ENCODE results near the gene ZNF268. TPM values are rescaled to one million over a fixed set of nuclear protein-coding genes. Genes with fewer than 3 reads are reported as not detected.

Gene ZNF268
- 50.1 TPM for total RNA-seq
- polyA plus RNA-seq: 11.5 TPM

DNA sequence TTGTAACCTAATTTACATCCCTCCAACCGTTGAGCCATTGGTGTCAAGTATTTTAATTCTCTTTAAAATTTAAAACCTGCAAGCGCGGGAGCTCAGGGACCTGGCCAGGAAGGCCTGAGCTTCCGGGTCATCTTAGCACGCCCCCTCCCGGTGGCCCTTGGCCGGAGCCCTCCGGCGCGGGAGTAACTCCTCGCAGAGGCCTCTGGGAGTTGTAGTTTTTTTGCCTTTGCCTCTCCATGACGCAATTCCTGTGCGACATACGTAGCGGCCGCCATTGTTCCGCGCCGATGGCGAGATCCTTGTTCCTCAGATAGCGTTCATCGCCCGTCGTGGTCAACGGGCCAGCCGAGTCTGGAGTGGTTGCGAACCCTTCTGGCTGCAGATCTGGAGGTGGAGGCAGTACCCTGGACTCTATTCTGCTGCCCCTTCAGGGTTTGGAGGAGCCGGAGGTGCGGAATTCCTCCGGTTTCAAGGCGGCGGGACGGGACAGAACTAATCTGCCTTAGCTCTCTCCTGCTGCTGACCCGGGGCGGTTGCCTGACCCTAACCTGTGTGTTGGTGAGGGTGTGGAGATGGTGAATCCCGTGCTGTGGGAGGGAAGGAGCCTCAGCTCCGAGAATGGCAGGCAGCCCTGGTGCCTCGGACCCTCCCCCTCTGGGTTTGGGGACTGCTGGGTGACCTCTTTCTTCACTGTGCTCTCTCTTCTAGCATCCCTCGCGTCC, at the start of gene ZNF268:
TSS of gene ZNF268 (plus strand) at position 258 of the 722 bp plus-strand sequence. CDS start 503 bp downstream, outside the sequence.
- H3K27ac ChIP-seq (ENCODE audit: low read depth): no peak within 1 kb of the TSS
- peak; percentile 79 for DNase-seq (ENCODE audit: extremely low spot score)
- 1% methylated on average over 40 of the region's 40 CpGs for WGBS

DNA sequence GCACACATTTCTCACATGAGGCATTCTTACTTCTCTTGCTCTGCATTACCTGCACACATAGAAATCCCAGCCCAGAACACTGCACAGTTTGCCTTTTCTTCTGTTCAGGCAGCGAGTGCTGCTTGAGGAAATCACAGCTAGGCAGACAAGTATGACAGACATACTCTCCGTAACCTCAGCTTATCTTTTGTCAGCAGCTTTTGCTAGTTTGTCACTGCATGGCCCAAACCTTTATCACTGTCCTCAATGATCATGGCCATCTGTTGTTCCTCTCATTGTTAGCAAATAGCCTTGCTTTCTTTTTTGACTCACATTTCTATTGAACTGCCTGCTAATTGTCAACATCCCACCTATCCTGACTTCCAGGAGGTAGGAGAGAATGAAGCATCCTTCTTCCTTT, 45.5 kb upstream of the ZNF268 start:
- H3K36me3 ChIP-seq (ENCODE audit: insufficient read depth): peaks cover 18% of the 10 kb centered on the region
- no peak overlapping the region for H3K4me3 ChIP-seq (ENCODE audit: low read depth, low read length)
- 99% methylated on average over 2 of the region's 2 CpGs for WGBS
- H3K27ac ChIP-seq (ENCODE audit: low read depth): no peak overlapping the region
- no peak for DNase-seq (ENCODE audit: extremely low spot score)
- H3K4me1 ChIP-seq (ENCODE audit: insufficient read depth): no peaks in the 10 kb centered on the region

More for the DNA sequence above, at the start of gene ZNF268:
- Histone ChIP-seq H3K36me3 (ENCODE audit: insufficient read depth) (peaks cover 4% of the 10 kb centered on the region), H3K4me3 (ENCODE audit: low read depth, low read length) (peak within 1 kb of the TSS; percentile 65), H3K4me1 (ENCODE audit: insufficient read depth) (no peaks in the 10 kb centered on the region)

DNA sequence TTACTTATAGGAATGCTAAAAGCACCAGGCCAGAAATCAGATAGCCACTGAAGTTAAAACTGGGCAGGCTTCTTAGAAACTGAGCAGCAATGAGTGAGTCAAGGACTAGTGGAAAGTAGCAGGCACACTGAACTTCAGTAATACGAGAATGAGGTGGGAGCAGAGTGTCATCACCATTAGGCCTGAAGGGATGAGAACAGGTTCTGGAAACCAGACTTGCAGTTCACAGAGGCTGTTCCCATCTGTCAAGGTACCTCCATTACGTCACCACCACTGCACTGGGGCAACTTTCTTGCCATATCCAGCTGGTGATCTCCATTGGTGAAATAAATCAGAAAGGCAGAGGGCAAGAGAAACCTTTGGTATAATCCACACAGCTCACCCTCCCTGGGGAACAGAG, 35.3 kb upstream of the ZNF268 start:
- no peak for DNase-seq (ENCODE audit: extremely low spot score)
- H3K4me1 ChIP-seq (ENCODE audit: insufficient read depth): no peaks in the 10 kb centered on the region
- 98% methylated on average over 2 of the region's 2 CpGs for WGBS
- H3K4me3 ChIP-seq (ENCODE audit: low read depth, low read length): no peak overlapping the region
- H3K27ac ChIP-seq (ENCODE audit: low read depth): no peak overlapping the region
- H3K36me3 ChIP-seq (ENCODE audit: insufficient read depth): peaks cover 13% of the 10 kb centered on the region

DNA sequence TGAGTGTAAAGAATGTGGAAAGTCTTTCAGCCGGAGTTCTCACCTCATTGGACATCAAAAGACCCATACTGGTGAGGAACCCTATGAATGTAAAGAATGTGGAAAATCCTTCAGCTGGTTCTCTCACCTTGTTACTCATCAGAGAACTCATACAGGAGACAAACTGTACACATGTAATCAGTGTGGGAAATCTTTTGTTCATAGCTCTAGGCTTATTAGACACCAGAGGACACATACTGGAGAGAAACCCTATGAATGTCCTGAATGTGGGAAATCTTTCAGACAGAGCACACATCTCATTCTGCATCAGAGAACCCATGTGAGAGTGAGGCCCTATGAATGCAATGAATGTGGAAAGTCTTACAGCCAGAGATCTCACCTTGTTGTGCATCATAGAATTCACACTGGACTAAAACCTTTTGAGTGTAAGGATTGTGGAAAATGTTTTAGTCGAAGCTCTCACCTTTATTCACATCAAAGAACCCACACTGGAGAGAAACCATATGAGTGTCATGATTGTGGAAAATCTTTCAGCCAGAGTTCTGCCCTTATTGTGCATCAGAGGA, 25.1 kb upstream of the ZNF268 start:
- no peak overlapping the region for H3K4me3 ChIP-seq (ENCODE audit: low read depth, low read length)

DNA sequence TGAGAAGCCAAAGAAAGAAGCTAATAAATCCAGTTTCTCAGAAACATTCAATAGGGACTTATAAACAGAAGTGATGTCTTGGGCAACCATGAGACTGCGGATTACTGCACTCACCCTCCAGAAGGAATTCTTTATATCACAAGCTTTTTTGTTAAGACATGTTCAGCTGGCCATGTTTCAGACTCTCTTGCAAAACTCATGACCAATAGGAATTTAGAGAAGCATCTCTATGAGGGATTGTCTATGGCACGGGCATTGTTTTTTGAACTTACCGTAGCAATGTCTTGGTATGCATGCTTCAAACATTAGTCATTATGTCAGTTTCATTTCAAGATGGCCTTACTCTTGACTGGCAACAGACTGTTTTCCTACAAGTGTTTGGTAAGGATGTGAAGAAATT, 15.5 kb upstream of the ZNF268 start:
- Histone ChIP-seq H3K4me3 (ENCODE audit: low read depth, low read length) (no peak overlapping the region), H3K4me1 (ENCODE audit: insufficient read depth) (no peaks in the 10 kb centered on the region), H3K36me3 (ENCODE audit: insufficient read depth) (no peaks in the 10 kb centered on the region), H3K27ac (ENCODE audit: low read depth) (no peak overlapping the region)
- 91% methylated on average over 3 of the region's 3 CpGs for WGBS
- DNase-seq (ENCODE audit: extremely low spot score): no peak

More for the DNA sequence above, 25.1 kb upstream of the ZNF268 start:
- Histone ChIP-seq H3K36me3 (ENCODE audit: insufficient read depth) (peaks cover 36% of the 10 kb centered on the region), H3K27ac (ENCODE audit: low read depth) (no peak overlapping the region), H3K4me1 (ENCODE audit: insufficient read depth) (no peaks in the 10 kb centered on the region)
- 99% methylated on average over 2 of the region's 2 CpGs for WGBS
- DNase-seq (ENCODE audit: extremely low spot score): no peak

DNA sequence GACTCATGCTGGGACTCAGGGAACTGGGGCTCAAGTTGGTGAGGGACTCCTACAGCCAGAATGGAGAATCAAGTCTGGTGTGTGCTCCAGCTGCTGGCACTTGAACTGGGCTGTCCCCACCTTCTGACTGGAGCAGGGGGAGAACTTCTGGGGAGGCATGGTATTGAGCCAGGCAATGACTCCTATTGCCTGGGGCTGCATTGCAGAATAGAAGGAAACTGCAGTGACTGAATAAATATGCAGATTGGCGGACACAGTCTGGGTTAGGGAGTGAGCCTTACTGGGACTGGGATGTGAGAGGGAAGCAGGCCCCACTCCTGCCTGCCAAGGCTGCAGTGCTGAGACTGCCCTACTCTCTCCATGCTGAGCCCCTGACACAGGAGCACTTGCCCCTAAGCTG, 8.8 kb upstream of the ZNF268 start:
- Histone ChIP-seq H3K27ac (ENCODE audit: low read depth) (no peak overlapping the region), H3K4me1 (ENCODE audit: insufficient read depth) (no peaks in the 10 kb centered on the region), H3K4me3 (ENCODE audit: low read depth, low read length) (no peak overlapping the region), H3K36me3 (ENCODE audit: insufficient read depth) (no peaks in the 10 kb centered on the region)
- 85% methylated on average over 1 of the region's 1 CpG for WGBS
- no peak for DNase-seq (ENCODE audit: extremely low spot score)

DNA sequence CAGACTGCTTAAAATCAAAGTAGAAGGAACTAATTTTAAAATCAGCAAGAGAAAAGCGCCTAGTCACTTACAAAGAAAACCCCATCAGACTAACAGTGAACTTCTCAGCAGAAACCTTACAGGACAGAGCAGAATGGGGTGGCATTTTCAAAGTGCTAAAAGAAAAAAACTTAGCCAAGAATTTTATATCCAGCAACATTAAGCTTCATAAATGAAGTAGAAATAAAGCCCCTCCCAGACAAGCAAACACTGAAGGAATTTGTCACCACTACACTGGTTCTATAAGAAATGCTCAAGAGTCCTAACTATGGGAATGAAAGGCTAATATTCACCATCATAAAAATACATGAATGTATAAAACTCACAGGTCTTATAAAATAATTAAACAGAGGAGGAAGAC, 6.4 kb upstream of the ZNF268 start:
- no peak overlapping the region for H3K4me3 ChIP-seq (ENCODE audit: low read depth, low read length)
- H3K4me1 ChIP-seq (ENCODE audit: insufficient read depth): no peaks in the 10 kb centered on the region
- no peak overlapping the region for H3K27ac ChIP-seq (ENCODE audit: low read depth)
- DNase-seq (ENCODE audit: extremely low spot score): no peak
- 69% methylated on average over 1 of the region's 1 CpG for WGBS
- no peaks in the 10 kb centered on the region for H3K36me3 ChIP-seq (ENCODE audit: insufficient read depth)

DNA sequence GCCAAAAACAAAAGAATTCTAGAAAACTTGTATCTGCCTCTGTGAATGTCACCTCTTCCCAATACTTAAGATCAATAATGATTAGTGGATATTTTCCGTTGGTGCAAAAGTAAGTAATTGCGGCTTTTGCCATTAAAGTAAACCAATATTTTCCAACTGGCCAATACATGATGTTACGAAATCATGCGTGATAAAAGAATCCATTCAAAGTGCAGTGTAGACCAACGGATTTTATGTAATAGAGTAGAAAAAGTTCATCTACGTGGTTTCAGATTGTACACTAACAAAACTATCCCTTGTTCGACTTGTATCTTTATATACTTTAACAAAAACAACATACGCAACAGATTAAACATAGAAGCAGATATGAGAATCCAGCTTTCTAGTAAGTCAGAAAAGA, 626 bp upstream of the ZNF268 start:
- no peak for DNase-seq (ENCODE audit: extremely low spot score)
- Histone ChIP-seq H3K27ac (ENCODE audit: low read depth) (no peak overlapping the region), H3K4me1 (ENCODE audit: insufficient read depth) (no peaks in the 10 kb centered on the region), H3K36me3 (ENCODE audit: insufficient read depth) (no peaks in the 10 kb centered on the region), H3K4me3 (ENCODE audit: low read depth, low read length) (no peak overlapping the region)
- WGBS: 98% methylated on average over 8 of the region's 8 CpGs

DNA sequence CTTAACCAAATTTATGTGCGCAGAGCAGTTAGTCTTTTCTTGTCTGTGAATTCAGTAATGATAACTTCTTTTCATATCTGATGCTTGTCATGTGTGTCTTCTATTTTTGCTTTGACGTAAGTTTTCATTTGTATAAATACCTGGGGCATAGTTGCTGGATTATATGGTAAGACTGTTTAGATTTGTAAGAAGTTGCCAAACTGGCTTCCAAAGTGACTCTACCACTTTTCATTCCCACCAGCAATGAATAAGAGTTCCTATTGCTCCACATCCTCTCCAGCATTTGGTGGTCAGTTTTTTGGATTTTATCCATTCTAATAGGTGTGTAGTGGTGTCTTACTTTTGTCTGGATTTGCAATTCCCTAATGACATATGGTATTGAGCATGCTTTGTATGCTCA, 8.9 kb downstream of the ZNF268 start:
- H3K36me3 ChIP-seq (ENCODE audit: insufficient read depth): peaks cover 61% of the 10 kb centered on the region
- 97% methylated on average over 2 of the region's 2 CpGs for WGBS
- H3K4me3 ChIP-seq (ENCODE audit: low read depth, low read length): no peak overlapping the region
- H3K4me1 ChIP-seq (ENCODE audit: insufficient read depth): no peaks in the 10 kb centered on the region
- no peak overlapping the region for H3K27ac ChIP-seq (ENCODE audit: low read depth)
- no peak for DNase-seq (ENCODE audit: extremely low spot score)

DNA sequence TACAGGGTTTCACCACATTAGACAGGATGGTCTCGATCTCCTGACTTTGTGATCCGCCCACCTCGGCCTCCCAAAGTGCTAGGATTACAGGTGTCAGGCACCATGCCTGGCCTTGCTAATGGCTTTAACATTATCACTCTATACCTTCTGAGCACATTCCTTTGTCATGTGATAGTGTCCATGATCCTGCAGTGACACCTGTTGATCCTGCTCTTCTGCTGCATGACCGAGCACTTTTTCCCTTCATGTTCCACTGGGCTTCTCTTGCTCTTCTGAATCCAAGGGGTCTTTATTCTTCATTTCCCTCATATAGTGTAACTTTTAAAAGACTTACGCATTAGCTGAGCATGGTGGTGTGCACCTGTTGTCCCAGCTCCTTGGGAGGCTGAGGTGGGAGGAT, 11.6 kb downstream of the ZNF268 start:
- no peak for DNase-seq (ENCODE audit: extremely low spot score)
- over 99% methylated on average over 5 of the region's 5 CpGs for WGBS
- Histone ChIP-seq H3K27ac (ENCODE audit: low read depth) (no peak overlapping the region), H3K4me3 (ENCODE audit: low read depth, low read length) (no peak overlapping the region), H3K4me1 (ENCODE audit: insufficient read depth) (no peaks in the 10 kb centered on the region), H3K36me3 (ENCODE audit: insufficient read depth) (peaks cover 59% of the 10 kb centered on the region)

DNA sequence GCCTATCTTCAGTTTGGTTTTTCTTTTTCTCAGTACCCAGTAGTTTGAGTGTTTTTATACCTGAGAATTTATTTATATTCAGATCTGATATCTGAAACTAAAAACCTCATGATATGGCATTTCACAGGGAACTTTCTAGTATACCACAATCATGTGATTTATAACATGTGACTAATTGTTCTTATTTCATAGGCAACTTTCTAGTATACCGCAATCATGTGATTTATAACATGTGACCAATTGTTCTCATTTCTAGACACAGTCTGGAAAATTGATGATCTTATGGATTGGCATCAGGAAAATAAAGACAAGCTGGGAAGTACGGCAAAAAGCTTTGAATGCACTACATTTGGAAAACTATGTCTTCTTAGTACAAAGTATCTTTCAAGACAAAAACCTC, 20.6 kb downstream of the ZNF268 start:
- no peaks in the 10 kb centered on the region for H3K4me1 ChIP-seq (ENCODE audit: insufficient read depth)
- H3K27ac ChIP-seq (ENCODE audit: low read depth): no peak overlapping the region
- 46% methylated on average over 2 of the region's 2 CpGs for WGBS
- DNase-seq (ENCODE audit: extremely low spot score): no peak
- peaks cover 10% of the 10 kb centered on the region for H3K36me3 ChIP-seq (ENCODE audit: insufficient read depth)
- no peak overlapping the region for H3K4me3 ChIP-seq (ENCODE audit: low read depth, low read length)

DNA sequence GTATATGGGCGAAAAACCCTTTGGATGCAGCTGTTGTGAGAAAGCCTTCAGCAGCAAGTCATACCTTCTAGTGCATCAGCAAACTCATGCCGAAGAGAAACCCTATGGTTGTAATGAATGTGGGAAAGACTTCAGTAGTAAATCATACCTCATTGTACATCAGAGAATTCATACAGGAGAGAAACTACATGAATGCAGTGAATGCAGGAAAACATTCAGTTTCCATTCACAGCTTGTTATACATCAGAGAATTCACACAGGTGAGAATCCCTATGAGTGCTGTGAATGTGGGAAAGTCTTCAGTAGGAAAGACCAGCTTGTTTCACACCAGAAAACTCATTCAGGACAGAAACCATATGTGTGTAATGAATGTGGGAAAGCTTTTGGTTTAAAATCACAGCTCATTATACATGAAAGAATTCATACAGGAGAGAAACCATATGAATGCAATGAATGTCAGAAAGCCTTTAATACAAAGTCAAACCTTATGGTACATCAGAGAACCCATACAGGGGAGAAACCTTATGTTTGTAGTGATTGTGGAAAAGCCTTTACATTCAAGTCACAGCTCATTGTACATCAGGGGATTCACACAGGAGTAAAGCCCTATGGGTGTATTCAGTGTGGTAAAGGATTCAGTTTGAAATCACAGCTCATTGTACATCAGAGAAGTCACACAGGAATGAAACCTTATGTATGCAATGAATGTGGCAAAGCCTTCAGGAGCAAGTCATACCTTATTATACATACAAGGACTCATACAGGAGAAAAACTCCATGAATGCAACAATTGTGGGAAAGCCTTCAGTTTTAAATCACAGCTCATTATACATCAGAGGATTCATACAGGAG, 21.4 kb downstream of the ZNF268 start:
- peaks cover 10% of the 10 kb centered on the region for H3K36me3 ChIP-seq (ENCODE audit: insufficient read depth)
- 95% methylated on average over 2 of the region's 2 CpGs for WGBS
- no peak overlapping the region for H3K27ac ChIP-seq (ENCODE audit: low read depth)
- DNase-seq (ENCODE audit: extremely low spot score): no peak
- no peaks in the 10 kb centered on the region for H3K4me1 ChIP-seq (ENCODE audit: insufficient read depth)
- no peak overlapping the region for H3K4me3 ChIP-seq (ENCODE audit: low read depth, low read length)

DNA sequence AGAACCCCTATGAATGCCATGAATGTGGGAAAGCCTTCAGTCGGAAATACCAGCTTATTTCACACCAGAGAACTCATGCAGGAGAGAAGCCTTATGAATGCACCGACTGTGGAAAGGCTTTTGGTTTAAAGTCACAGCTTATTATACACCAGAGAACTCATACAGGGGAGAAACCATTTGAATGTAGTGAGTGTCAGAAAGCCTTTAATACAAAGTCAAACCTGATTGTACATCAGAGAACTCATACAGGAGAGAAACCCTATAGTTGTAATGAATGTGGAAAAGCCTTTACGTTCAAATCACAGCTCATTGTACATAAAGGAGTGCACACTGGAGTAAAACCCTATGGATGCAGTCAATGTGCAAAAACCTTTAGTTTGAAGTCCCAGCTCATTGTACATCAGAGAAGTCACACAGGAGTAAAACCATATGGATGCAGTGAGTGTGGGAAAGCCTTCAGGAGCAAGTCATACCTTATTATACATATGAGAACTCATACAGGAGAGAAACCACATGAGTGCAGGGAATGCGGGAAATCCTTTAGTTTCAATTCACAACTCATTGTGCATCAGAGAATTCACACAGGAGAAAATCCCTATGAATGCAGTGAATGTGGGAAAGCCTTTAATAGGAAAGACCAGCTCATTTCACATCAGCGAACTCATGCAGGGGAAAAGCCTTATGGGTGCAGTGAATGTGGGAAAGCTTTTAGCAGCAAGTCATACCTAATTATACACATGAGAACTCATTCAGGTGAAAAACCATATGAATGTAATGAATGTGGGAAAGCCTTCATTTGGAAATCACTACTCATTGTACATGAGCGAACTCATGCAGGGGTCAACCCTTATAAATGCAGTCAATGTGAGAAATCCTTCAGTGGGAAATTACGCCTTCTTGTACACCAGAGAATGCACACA, 22.3 kb downstream of the ZNF268 start:
- Histone ChIP-seq H3K36me3 (ENCODE audit: insufficient read depth) (peaks cover 10% of the 10 kb centered on the region), H3K4me1 (ENCODE audit: insufficient read depth) (no peaks in the 10 kb centered on the region), H3K4me3 (ENCODE audit: low read depth, low read length) (no peak overlapping the region), H3K27ac (ENCODE audit: low read depth) (no peak overlapping the region)
- DNase-seq (ENCODE audit: extremely low spot score): no peak
- WGBS: 99% methylated on average over 7 of the region's 7 CpGs

Data from urinary bladder (tissue), 4 donors.